Adipocyte (in vitro differentiated cells): Measurements from ENCODE around the gene STK32B.
"Not testable (repeated sequence)": the region's sequence is repeated elsewhere in the genome, so short reads cannot be mapped to it uniquely, and the experiment has no call there.

Experiments
- DNase-seq: peaks from one replicate; pipeline ENCODE4 v3.0.0-alpha.2; 2015; ENCODE audit warnings: low read depth
- H3K27me3 ChIP-seq: replicated peaks from 2 replicates; pipeline ENCODE4 v1.7.0; 2013; ENCODE audit warnings: mild to moderate bottlenecking, low read length, moderate library complexity; ENCODE audit not compliant: control insufficient read depth, insufficient read depth
- H3K36me3 ChIP-seq: 2 replicates; pipeline ENCODE4 v1.7.0; 2013; ENCODE audit warnings: low read length, mild to moderate bottlenecking, moderate library complexity; ENCODE audit not compliant: control insufficient read depth, insufficient read depth, severe bottlenecking
- H3K4me1 ChIP-seq: 2 replicates; pipeline ENCODE4 v1.7.0; 2013; ENCODE audit warnings: mild to moderate bottlenecking, low read length, moderate library complexity; ENCODE audit not compliant: control insufficient read depth, insufficient read depth
- H3K4me3 ChIP-seq: 2 replicates; pipeline ENCODE4 v1.7.0; 2013; ENCODE audit warnings: mild to moderate bottlenecking, low read length, moderate library complexity
- H3K9ac ChIP-seq: 2 replicates; pipeline ENCODE4 v1.7.0; 2013; ENCODE audit warnings: mild to moderate bottlenecking, low read length, moderate library complexity
- H3K9me3 ChIP-seq: 2 replicates; pipeline ENCODE4 v1.7.0; 2013; ENCODE audit warnings: mild to moderate bottlenecking, low read length, moderate library complexity; ENCODE audit not compliant: control insufficient read depth

Gene STK32B

GRCh38 chr4:5045097-5045496 is 6.2 kb upstream of the STK32B start:
- DNase-seq, result peak; percentile 39
- no peaks in the 10 kb centered on the region for H3K27me3 ChIP-seq
- H3K9ac ChIP-seq, result no peak overlapping the region
- no peaks in the 10 kb centered on the region for H3K36me3 ChIP-seq
- no peaks in the 10 kb centered on the region for H3K9me3 ChIP-seq
- no peak overlapping the region for H3K4me3 ChIP-seq
- peaks cover 6% of the 10 kb centered on the region for H3K4me1 ChIP-seq

GRCh38 chr4:5048721-5049120 is 2.6 kb upstream of the STK32B start:
- H3K4me1 ChIP-seq, result peaks cover 12% of the 10 kb centered on the region
- no peaks in the 10 kb centered on the region for H3K36me3 ChIP-seq
- no peak overlapping the region for H3K4me3 ChIP-seq
- no peak overlapping the region for H3K9ac ChIP-seq
- H3K27me3 ChIP-seq, result no peaks in the 10 kb centered on the region
- no peaks in the 10 kb centered on the region for H3K9me3 ChIP-seq
- DNase-seq, result no peak

GRCh38 chr4:5050520-5051277 is 581 bp upstream of the STK32B start:
- Histone ChIP-seq H3K27me3 (no peaks in the 10 kb centered on the region), H3K9ac (peak overlapping the region; percentile 90), H3K36me3 (no peaks in the 10 kb centered on the region), H3K4me1 (peaks cover 6% of the 10 kb centered on the region), H3K4me3 (peak overlapping the region; percentile 88), H3K9me3 (no peaks in the 10 kb centered on the region)
- DNase-seq, result peak; percentile 94

GRCh38 chr4:5052204-5052702 is 973 bp downstream of the STK32B start:
- Histone ChIP-seq H3K9ac (peak overlapping the region; percentile 90), H3K36me3 (no peaks in the 10 kb centered on the region), H3K27me3 (no peaks in the 10 kb centered on the region), H3K9me3 (no peaks in the 10 kb centered on the region), H3K4me1 (peaks cover 6% of the 10 kb centered on the region), H3K4me3 (peak overlapping the region; percentile 88)
- no peak for DNase-seq

GRCh38 chr4:5052726-5053425 is 1.6 kb downstream of the STK32B start:
- DNase-seq, result no peak
- H3K36me3 ChIP-seq, result no peaks in the 10 kb centered on the region
- peaks cover 6% of the 10 kb centered on the region for H3K4me1 ChIP-seq
- H3K9ac ChIP-seq, result no peak overlapping the region
- peak overlapping the region; percentile 88 for H3K4me3 ChIP-seq
- H3K9me3 ChIP-seq, result no peaks in the 10 kb centered on the region
- no peaks in the 10 kb centered on the region for H3K27me3 ChIP-seq

GRCh38 chr4:5054532-5054931 is 3.3 kb downstream of the STK32B start:
- H3K27me3 ChIP-seq, result no peaks in the 10 kb centered on the region
- no peak overlapping the region for H3K9ac ChIP-seq
- no peak for DNase-seq
- peaks cover 6% of the 10 kb centered on the region for H3K4me1 ChIP-seq
- H3K36me3 ChIP-seq, result no peaks in the 10 kb centered on the region
- H3K4me3 ChIP-seq, result no peak overlapping the region
- H3K9me3 ChIP-seq, result no peaks in the 10 kb centered on the region

GRCh38 chr4:5055411-5055810 is 4.1 kb downstream of the STK32B start:
- no peaks in the 10 kb centered on the region for H3K27me3 ChIP-seq
- no peak for DNase-seq
- peaks cover 6% of the 10 kb centered on the region for H3K4me1 ChIP-seq

GRCh38 chr4:5066101-5066500 is 14.8 kb downstream of the STK32B start:
- no peaks in the 10 kb centered on the region for H3K27me3 ChIP-seq
- H3K9me3 ChIP-seq, result no peaks in the 10 kb centered on the region
- no peaks in the 10 kb centered on the region for H3K36me3 ChIP-seq
- no peak overlapping the region for H3K4me3 ChIP-seq
- no peaks in the 10 kb centered on the region for H3K4me1 ChIP-seq
- DNase-seq, result no peak
- no peak overlapping the region for H3K9ac ChIP-seq

More at GRCh38 chr4:5055411-5055810, 4.1 kb downstream of the STK32B start:
- Histone ChIP-seq H3K36me3 (no peaks in the 10 kb centered on the region), H3K9me3 (peaks cover 4% of the 10 kb centered on the region), H3K9ac (no peak overlapping the region), H3K4me3 (no peak overlapping the region)

GRCh38 chr4:5066968-5067367 is 15.7 kb downstream of the STK32B start:
- not testable (repeated sequence) for H3K36me3 ChIP-seq, H3K9me3 ChIP-seq, H3K4me3 ChIP-seq, H3K4me1 ChIP-seq, H3K27me3 ChIP-seq, H3K9ac ChIP-seq, DNase-seq

- Histone ChIP-seq H3K27me3 (no peaks in the 10 kb centered on the region), H3K4me1 (no peaks in the 10 kb centered on the region), H3K9ac (no peak overlapping the region), H3K4me3 (no peak overlapping the region), H3K36me3 (no peaks in the 10 kb centered on the region), H3K9me3 (peaks cover 4% of the 10 kb centered on the region)
- DNase-seq, result no peak
Observed at GRCh38 chr4:5067908-5068307, 16.6 kb downstream of the STK32B start.

GRCh38 chr4:5069901-5070300 is 18.6 kb downstream of the STK32B start:
- Histone ChIP-seq H3K4me1 (no peaks in the 10 kb centered on the region), H3K9ac (no peak overlapping the region), H3K4me3 (no peak overlapping the region), H3K9me3 (peaks cover 4% of the 10 kb centered on the region), H3K27me3 (no peaks in the 10 kb centered on the region), H3K36me3 (no peaks in the 10 kb centered on the region)
- DNase-seq, result no peak
